GM23338 (cell line): ENCODE data around the gene ADGRD1. TPM values are rescaled to one million over a fixed set of nuclear protein-coding genes. Genes with fewer than 3 reads are reported as not detected.

ENCODE experiments used
- ATAC-seq: fragments of 200-7000 bp; cut with Tn5 transposase; 3 replicates; pipeline ENCODE4 v1.9.1; 2020
- DNase-seq: peaks from one replicate; pipeline ENCODE4 v3.0.0-alpha.2; 2015; ENCODE audit warnings: low spot score
- H2AFZ ChIP-seq: fragments of 200-600 bp; sonication (generic); 2 replicates; pipeline ENCODE4 v1.8.0; 2016; ENCODE audit warnings: antibody characterized with exemption, mild to moderate bottlenecking, moderate library complexity
- H3F3A ChIP-seq: fragments of 200-600 bp; sonication (generic); replicated peaks from 2 replicates; pipeline ENCODE4 v1.8.0; 2017; ENCODE audit warnings: antibody characterized with exemption, mixed run types, low read depth
- H3K27ac ChIP-seq: fragments of 200-600 bp; sonication (generic); 2 replicates; pipeline ENCODE4 v1.6.1; 2016; ENCODE audit warnings: low read depth
- H3K27me3 ChIP-seq: fragments of 200-600 bp; sonication (generic); 2 replicates; pipeline ENCODE4 v1.8.0; 2016; ENCODE audit warnings: mild to moderate bottlenecking, mixed run types, moderate library complexity; ENCODE audit not compliant: insufficient read depth
- H3K36me3 ChIP-seq: fragments of 200-600 bp; sonication (generic); 2 replicates; pipeline ENCODE4 v1.8.0; 2016; ENCODE audit warnings: mild to moderate bottlenecking; ENCODE audit not compliant: insufficient read depth
- H3K4me1 ChIP-seq: fragments of 200-600 bp; sonication (generic); 2 replicates; pipeline ENCODE4 v1.8.0; 2016; ENCODE audit warnings: mild to moderate bottlenecking, moderate library complexity; ENCODE audit not compliant: insufficient read depth
- H3K4me2 ChIP-seq: fragments of 200-600 bp; sonication (generic); 2 replicates; pipeline ENCODE4 v1.7.1; 2017; ENCODE audit warnings: mixed run types
- H3K4me3 ChIP-seq: fragments of 200-600 bp; sonication (generic); 2 replicates; pipeline ENCODE4 v1.6.1; 2016; ENCODE audit warnings: mixed run types
- H3K79me2 ChIP-seq: fragments of 200-600 bp; sonication (generic); replicated peaks from 2 replicates; pipeline ENCODE4 v1.8.0; 2017; ENCODE audit warnings: mild to moderate bottlenecking; ENCODE audit not compliant: insufficient read depth
- H3K9me2 ChIP-seq: fragments of 200-600 bp; sonication (generic); 2 replicates; pipeline ENCODE4 v1.8.0; 2017; ENCODE audit not compliant: insufficient read depth
- H4K20me1 ChIP-seq: fragments of 200-600 bp; sonication (generic); replicated peaks from 2 replicates; pipeline ENCODE4 v1.8.0; 2017; ENCODE audit warnings: mild to moderate bottlenecking; ENCODE audit not compliant: insufficient read depth
- H3K27ac Mint-ChIP-seq: 2 replicates; pipeline ENCODE4 v1.8.0; 2020; ENCODE audit warnings: inconsistent platforms, mild to moderate bottlenecking, moderate library complexity, mixed read lengths
- H3K27me3 Mint-ChIP-seq: 3 replicates; pipeline ENCODE4 v1.8.0; 2022; ENCODE audit warnings: low read depth, mild to moderate bottlenecking, moderate library complexity, mixed read lengths, inconsistent platforms; ENCODE audit not compliant: insufficient read depth, poor library complexity
- H3K36me3 Mint-ChIP-seq: 3 replicates; pipeline ENCODE4 v1.8.0; 2021; ENCODE audit warnings: low read depth, mild to moderate bottlenecking, inconsistent platforms, moderate library complexity, mixed read lengths
- H3K4me1 Mint-ChIP-seq: 3 replicates; pipeline ENCODE4 v1.8.0; 2020; ENCODE audit warnings: mild to moderate bottlenecking, inconsistent platforms, mixed read lengths
- H3K4me3 Mint-ChIP-seq: 3 replicates; pipeline ENCODE4 v1.8.0; 2021; ENCODE audit warnings: moderate library complexity, mild to moderate bottlenecking, inconsistent platforms, mixed read lengths
- H3K9me3 Mint-ChIP-seq: 3 replicates; pipeline ENCODE4 v1.8.0; 2020; ENCODE audit warnings: moderate library complexity, mild to moderate bottlenecking, inconsistent platforms, mixed read lengths
- EZH2 ChIP-seq: fragments of 200-600 bp; sonication (generic); IDR thresholded peaks from one replicate; pipeline ENCODE4 v1.8.0; 2017; ENCODE audit warnings: antibody characterized with exemption, mild to moderate bottlenecking, low read depth; ENCODE audit not compliant: unreplicated experiment
- EZH2phosphoT487 ChIP-seq: fragments of 200-600 bp; sonication (generic); IDR thresholded peaks from one replicate; pipeline ENCODE4 v1.8.1; 2018; ENCODE audit warnings: antibody characterized with exemption; ENCODE audit not compliant: unreplicated experiment
- JUNB ChIP-seq: IDR thresholded peaks from one replicate; pipeline ENCODE4 v1.6.1; 2016; ENCODE audit warnings: antibody characterized with exemption; ENCODE audit not compliant: unreplicated experiment
- ZNF331 ChIP-seq: fragments of 250-450 bp; sonication (Bioruptor Pico); IDR thresholded peaks from 2 replicates; pipeline ENCODE4 v1.5.0; 2020; ENCODE audit warnings: low read depth, mild to moderate bottlenecking, moderate library complexity
- polyA plus RNA-seq: library from polyadenylated mRNA; unstranded; fragments of >200 nt; fragmentation: Nextera tagmentation; extraction: Ambion mirVana; gene quantifications from 2 replicates; pipeline ENCODE4 v1.2.1, GENCODE V29; 2016
- total RNA-seq: library from RNA; depleted of rRNA; stranded (reverse); fragments of >200 nt; shearing (Covaris generic); gene quantifications from 2 replicates; pipeline ENCODE4 v1.2.3, GENCODE V29; 2014
- TF ChIP-seq, protein P1 (sequence below): IDR thresholded peaks from 2 replicates; pipeline ENCODE4 v1.6.1; 2016; ENCODE audit warnings: antibody characterized with exemption
- TF ChIP-seq, protein P2 (sequence below): IDR thresholded peaks from one replicate; pipeline ENCODE4 v1.6.1; 2018; ENCODE audit warnings: antibody characterized with exemption; ENCODE audit not compliant: unreplicated experiment
- TF ChIP-seq, protein P3 (sequence below), 2 experiments: fragments of 200-600 bp in 1 of 2; sonication (generic) in 1 of 2; conservative IDR thresholded peaks; 2 replicates each; pipeline versions ENCODE4 v1.5.1 to v1.6.1; 2016 to 2017; ENCODE audit warnings: antibody characterized with exemption in 2 of 2, low read depth in 2 of 2, mild to moderate bottlenecking in 2 of 2, moderate library complexity in 1 of 2

The ADGRD1 gene
- total and polyA plus RNA-seq, 2 experiments from 2014 or later, result 1.4 TPM; not detected in 1

DNA sequence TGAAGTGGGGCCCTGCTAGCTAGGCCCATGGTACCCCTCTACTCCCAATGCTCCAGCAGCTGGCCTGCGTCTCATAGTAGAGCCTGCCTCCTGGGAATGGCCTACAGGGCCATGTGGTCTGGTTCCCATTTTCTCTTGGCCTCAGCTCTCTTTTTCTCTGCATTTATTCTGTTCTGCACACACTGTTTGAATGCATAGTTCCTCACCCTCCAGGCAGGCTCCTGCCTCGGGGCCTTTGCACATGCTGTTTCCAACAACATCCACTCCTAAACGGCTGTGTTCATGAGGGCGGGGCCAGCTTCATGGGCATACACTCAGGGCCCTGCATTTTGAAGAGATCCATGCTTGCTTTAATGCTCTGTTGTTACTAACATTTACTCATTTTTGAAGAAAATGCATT lies 204.0 kb downstream of the ADGRD1 start:
- H3K4me3 ChIP-seq, result no peak overlapping the region
- H3K27me3 ChIP-seq, result no peaks in the 10 kb centered on the region
- no peaks in the 10 kb centered on the region for H3K79me2 ChIP-seq
- H3K4me2 ChIP-seq, result no peak overlapping the region
- no peak overlapping the region for H3K4me3 Mint-ChIP-seq
- no peaks in the 10 kb centered on the region for H4K20me1 ChIP-seq
- H3F3A ChIP-seq, result no peaks in the 10 kb centered on the region
- no peaks in the 10 kb centered on the region for H3K36me3 ChIP-seq
- H3K27me3 Mint-ChIP-seq, result no peaks in the 10 kb centered on the region
- ATAC-seq, result no peak
- no peaks in the 10 kb centered on the region for H3K4me1 ChIP-seq
- DNase-seq, result no peak
- no peaks in the 10 kb centered on the region for H3K36me3 Mint-ChIP-seq
- H2AFZ ChIP-seq, result no peak overlapping the region
- no peaks in the 10 kb centered on the region for H3K9me2 ChIP-seq
- TF ChIP-seq, protein P1, sequence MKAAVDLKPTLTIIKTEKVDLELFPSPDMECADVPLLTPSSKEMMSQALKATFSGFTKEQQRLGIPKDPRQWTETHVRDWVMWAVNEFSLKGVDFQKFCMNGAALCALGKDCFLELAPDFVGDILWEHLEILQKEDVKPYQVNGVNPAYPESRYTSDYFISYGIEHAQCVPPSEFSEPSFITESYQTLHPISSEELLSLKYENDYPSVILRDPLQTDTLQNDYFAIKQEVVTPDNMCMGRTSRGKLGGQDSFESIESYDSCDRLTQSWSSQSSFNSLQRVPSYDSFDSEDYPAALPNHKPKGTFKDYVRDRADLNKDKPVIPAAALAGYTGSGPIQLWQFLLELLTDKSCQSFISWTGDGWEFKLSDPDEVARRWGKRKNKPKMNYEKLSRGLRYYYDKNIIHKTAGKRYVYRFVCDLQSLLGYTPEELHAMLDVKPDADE, result no peak
- TF ChIP-seq JUNB (no peak), EZH2phosphoT487 (no peak), EZH2 (no peak), ZNF331 (no peak)
- TF ChIP-seq, protein P2, sequence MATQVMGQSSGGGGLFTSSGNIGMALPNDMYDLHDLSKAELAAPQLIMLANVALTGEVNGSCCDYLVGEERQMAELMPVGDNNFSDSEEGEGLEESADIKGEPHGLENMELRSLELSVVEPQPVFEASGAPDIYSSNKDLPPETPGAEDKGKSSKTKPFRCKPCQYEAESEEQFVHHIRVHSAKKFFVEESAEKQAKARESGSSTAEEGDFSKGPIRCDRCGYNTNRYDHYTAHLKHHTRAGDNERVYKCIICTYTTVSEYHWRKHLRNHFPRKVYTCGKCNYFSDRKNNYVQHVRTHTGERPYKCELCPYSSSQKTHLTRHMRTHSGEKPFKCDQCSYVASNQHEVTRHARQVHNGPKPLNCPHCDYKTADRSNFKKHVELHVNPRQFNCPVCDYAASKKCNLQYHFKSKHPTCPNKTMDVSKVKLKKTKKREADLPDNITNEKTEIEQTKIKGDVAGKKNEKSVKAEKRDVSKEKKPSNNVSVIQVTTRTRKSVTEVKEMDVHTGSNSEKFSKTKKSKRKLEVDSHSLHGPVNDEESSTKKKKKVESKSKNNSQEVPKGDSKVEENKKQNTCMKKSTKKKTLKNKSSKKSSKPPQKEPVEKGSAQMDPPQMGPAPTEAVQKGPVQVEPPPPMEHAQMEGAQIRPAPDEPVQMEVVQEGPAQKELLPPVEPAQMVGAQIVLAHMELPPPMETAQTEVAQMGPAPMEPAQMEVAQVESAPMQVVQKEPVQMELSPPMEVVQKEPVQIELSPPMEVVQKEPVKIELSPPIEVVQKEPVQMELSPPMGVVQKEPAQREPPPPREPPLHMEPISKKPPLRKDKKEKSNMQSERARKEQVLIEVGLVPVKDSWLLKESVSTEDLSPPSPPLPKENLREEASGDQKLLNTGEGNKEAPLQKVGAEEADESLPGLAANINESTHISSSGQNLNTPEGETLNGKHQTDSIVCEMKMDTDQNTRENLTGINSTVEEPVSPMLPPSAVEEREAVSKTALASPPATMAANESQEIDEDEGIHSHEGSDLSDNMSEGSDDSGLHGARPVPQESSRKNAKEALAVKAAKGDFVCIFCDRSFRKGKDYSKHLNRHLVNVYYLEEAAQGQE, result no peak
- no peak overlapping the region for H3K27ac ChIP-seq
- H3K4me1 Mint-ChIP-seq, result 0 out of 3 replicates have a peak, but pooled peaks cover 3% of the 10 kb centered on the region
- H3K27ac Mint-ChIP-seq, result no peak overlapping the region
- no peaks in the 10 kb centered on the region; the same call in 1 of the 3 replicates for H3K9me3 Mint-ChIP-seq

DNA sequence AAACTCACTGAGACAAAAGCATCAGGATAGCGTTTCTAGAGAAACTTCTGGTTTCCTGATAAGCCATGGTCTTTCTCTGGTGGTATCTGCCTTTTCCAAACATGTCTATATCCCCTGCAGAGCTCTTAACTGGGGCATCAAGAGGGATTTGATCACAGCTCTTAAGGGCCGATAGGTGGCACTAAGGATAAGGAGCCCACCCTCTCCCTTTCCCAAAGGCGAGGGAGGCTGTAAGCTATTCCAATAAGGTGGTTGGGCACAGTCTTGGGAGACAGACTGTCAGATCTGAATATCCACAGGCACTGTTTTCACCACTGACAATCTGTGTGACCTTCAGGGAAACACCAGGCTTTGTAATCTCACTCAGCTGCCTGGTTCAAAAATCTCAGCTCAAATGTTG lies 206.0 kb downstream of the ADGRD1 start:
- H3K27ac Mint-ChIP-seq, result no peak overlapping the region
- no peaks in the 10 kb centered on the region for H3K36me3 ChIP-seq
- H3K27me3 ChIP-seq, result no peaks in the 10 kb centered on the region
- peaks cover 2% of the 10 kb centered on the region for H3K27me3 Mint-ChIP-seq
- no peaks in the 10 kb centered on the region for H3K9me2 ChIP-seq
- no peaks in the 10 kb centered on the region for H3K4me1 ChIP-seq
- no peak overlapping the region for H3K4me3 ChIP-seq
- no peaks in the 10 kb centered on the region; the same call in 1 of the 3 replicates for H3K9me3 Mint-ChIP-seq
- no peaks in the 10 kb centered on the region for H3K36me3 Mint-ChIP-seq
- 0 out of 3 replicates have a peak, but pooled peaks cover 3% of the 10 kb centered on the region for H3K4me1 Mint-ChIP-seq
- ATAC-seq (peak; percentile 96), DNase-seq (peak; percentile 73)
- no peak overlapping the region for H2AFZ ChIP-seq
- H3F3A ChIP-seq, result no peaks in the 10 kb centered on the region
- H3K79me2 ChIP-seq, result no peaks in the 10 kb centered on the region
- no peaks in the 10 kb centered on the region for H4K20me1 ChIP-seq
- H3K4me2 ChIP-seq, result no peak overlapping the region
- no peak overlapping the region for H3K4me3 Mint-ChIP-seq
- H3K27ac ChIP-seq, result no peak overlapping the region
- TF ChIP-seq, protein P2, result no peak
- TF ChIP-seq, protein P3, sequence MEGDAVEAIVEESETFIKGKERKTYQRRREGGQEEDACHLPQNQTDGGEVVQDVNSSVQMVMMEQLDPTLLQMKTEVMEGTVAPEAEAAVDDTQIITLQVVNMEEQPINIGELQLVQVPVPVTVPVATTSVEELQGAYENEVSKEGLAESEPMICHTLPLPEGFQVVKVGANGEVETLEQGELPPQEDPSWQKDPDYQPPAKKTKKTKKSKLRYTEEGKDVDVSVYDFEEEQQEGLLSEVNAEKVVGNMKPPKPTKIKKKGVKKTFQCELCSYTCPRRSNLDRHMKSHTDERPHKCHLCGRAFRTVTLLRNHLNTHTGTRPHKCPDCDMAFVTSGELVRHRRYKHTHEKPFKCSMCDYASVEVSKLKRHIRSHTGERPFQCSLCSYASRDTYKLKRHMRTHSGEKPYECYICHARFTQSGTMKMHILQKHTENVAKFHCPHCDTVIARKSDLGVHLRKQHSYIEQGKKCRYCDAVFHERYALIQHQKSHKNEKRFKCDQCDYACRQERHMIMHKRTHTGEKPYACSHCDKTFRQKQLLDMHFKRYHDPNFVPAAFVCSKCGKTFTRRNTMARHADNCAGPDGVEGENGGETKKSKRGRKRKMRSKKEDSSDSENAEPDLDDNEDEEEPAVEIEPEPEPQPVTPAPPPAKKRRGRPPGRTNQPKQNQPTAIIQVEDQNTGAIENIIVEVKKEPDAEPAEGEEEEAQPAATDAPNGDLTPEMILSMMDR (conservative IDR thresholded peaks at IDR 0.05; ENCODE audit: low read depth in 2 of 2), result peak; percentile 45 to 73
